ENCODE measurements around the gene ANKDD1A. TPM values are rescaled to one million over a fixed set of nuclear protein-coding genes. Genes with fewer than 3 reads are reported as not detected.

ANKDD1A gene
- total RNA-seq, 2 experiments from 2014 or later, result 10.9 to 12.6 TPM

DNA sequence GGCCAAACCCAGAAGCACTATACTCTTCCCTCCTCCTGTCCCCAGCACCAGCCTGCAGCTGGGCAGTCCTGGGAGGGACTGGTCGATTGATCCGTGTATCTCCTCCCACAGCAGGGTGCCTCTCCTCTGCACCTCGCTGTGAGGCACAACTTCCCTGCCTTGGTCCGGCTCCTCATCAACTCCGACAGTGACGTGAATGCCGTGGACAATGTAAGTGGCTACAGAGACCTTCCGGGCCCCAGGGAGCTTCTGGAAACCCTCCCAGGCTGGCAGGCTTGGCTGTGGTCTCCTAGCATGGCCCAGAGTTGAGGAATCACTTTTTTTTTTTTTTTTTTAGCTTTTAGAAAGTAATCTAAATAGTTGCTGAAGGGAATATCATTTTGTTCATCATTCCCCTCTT is 30.7 kb downstream of the ANKDD1A start:
- Mint-ChIP-seq H3K27me3 (no peaks in the 10 kb centered on the region), H3K9me3 (no peaks in the 10 kb centered on the region), H3K36me3 (peaks cover 5% of the 10 kb centered on the region), H3K4me3 (no peak overlapping the region), H3K4me1 (peaks cover 4% of the 10 kb centered on the region), H3K27ac (no peak overlapping the region)
- DNase-seq (no peak), ATAC-seq (ENCODE audit: low read depth) (no peak)
- POLR2A ChIA-PET, result no interaction called here

DNA sequence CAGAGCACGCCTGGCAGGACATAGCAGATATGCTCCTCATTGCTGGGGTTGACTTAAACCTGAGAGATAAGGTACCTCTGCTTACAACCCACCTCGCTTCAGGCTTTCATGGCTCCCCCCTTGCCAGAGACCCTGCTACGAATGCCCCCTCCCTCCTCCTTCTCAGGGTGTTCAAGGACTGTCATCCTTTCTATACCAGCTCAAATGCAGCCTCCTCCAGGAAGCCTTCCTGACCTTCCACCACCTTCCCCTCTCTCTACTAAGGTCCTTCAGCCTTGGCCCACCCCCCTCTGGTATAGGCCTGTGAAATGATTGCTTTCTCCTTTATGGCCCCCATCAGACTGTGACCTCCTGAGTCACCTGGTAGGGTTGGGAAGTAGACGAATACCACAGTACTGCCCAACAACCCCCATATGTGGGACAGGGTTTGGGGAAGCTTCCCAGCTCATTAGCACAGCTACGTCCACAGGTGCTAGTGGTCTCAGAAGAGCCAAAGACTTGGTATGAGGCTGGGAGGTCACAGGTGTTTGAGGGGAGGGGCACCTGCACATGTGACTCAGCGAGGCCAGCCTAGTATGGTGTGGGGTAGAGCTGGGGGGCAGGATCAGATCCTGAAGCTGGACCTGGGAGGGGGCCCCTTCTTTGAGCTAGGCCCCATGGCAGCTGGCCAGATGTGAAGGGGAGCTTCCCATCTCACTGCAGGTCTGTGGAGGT is 32.0 kb downstream of the ANKDD1A start:
- POLR2A ChIA-PET, result no interaction called here
- ATAC-seq (ENCODE audit: low read depth), result no peak
- Mint-ChIP-seq H3K27me3 (no peaks in the 10 kb centered on the region), H3K4me1 (peaks cover 2% of the 10 kb centered on the region), H3K4me3 (no peak overlapping the region), H3K9me3 (no peaks in the 10 kb centered on the region), H3K36me3 (peaks cover 5% of the 10 kb centered on the region), H3K27ac (no peak overlapping the region)
- DNase-seq, result no peak

DNA sequence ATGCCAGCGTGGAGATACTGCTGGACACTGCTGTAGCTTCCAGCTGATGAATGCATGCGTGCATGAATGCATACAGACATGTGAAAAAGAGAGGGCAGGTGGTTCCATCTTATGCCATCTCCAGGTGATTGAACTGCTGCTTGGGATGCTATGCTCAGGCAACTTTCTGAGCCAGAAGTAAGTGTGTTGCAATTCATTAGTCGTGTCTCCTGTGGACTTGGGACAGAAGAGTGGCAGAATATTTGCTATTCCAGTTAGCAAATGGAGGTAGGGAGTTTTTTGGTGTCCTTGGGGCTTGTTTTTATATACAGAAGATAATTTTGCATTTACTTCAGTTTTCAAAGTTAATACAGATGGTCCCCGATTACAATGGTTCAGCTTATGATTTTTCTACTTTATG is 33.3 kb downstream of the ANKDD1A start:
- no peak for DNase-seq
- POLR2A ChIA-PET, result interaction anchor here (0.8 kb wide), 1 partner anchor 10 kb away, joined by 3 read pairs; no protein-coding TSS in a partner anchor
- Mint-ChIP-seq H3K4me3 (no peak overlapping the region), H3K27ac (no peak overlapping the region), H3K36me3 (peaks cover 5% of the 10 kb centered on the region), H3K9me3 (no peaks in the 10 kb centered on the region), H3K27me3 (no peaks in the 10 kb centered on the region), H3K4me1 (peaks cover 2% of the 10 kb centered on the region)
- no peak for ATAC-seq (ENCODE audit: low read depth)

DNA sequence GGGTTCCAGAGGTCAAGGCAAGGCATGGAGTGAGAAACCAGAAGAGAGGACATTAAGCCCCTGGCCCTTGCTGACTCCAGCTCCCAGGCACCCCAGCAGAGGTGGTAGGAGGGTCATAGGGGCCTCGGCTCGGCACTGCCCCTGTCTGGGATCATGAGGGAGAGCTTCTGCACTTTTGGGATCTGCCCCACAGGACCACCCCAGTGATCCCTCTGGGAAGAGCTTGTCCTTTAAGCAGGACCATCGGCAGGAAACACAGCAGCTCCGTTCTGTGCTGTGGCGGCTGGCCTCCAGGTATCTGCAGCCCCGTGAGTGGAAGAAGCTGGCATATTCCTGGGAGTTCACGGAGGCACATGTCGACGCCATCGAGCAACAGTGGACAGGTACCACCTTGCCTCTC is 35.5 kb downstream of the ANKDD1A start:
- no peak overlapping the region for H3K27ac Mint-ChIP-seq
- peaks cover 1% of the 10 kb centered on the region for H3K36me3 Mint-ChIP-seq
- POLR2A ChIA-PET, result no interaction called here
- H3K4me3 Mint-ChIP-seq, result no peak overlapping the region
- no peak for DNase-seq
- H3K9me3 Mint-ChIP-seq, result no peaks in the 10 kb centered on the region
- H3K4me1 Mint-ChIP-seq, result peaks cover 9% of the 10 kb centered on the region
- no peaks in the 10 kb centered on the region for H3K27me3 Mint-ChIP-seq
- no peak for ATAC-seq (ENCODE audit: low read depth)

DNA sequence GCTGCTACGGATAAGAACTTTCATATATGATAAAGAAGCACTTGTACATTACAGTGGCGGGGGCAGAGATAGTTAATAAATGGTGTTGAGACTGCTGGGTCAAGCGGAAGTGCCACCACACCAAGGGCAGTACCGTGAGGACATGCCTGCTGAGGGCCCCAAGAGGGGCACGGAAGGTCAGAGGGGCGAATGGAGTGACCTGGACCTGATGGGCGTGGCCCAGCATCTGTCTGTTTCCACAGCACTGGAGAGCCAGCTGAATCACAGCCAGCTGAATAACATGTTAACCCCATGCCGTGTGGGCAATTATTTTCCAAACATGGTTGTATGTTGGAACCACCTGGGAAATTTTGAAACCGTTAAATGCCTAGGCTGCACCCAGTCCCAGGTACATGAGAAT is 37.2 kb downstream of the ANKDD1A start:
- ATAC-seq (ENCODE audit: low read depth) (no peak), DNase-seq (no peak)
- Mint-ChIP-seq H3K4me3 (no peak overlapping the region), H3K36me3 (peaks cover 1% of the 10 kb centered on the region), H3K9me3 (no peaks in the 10 kb centered on the region), H3K27ac (no peak overlapping the region), H3K27me3 (no peaks in the 10 kb centered on the region), H3K4me1 (peaks cover 9% of the 10 kb centered on the region)
- POLR2A ChIA-PET, result no interaction called here

DNA sequence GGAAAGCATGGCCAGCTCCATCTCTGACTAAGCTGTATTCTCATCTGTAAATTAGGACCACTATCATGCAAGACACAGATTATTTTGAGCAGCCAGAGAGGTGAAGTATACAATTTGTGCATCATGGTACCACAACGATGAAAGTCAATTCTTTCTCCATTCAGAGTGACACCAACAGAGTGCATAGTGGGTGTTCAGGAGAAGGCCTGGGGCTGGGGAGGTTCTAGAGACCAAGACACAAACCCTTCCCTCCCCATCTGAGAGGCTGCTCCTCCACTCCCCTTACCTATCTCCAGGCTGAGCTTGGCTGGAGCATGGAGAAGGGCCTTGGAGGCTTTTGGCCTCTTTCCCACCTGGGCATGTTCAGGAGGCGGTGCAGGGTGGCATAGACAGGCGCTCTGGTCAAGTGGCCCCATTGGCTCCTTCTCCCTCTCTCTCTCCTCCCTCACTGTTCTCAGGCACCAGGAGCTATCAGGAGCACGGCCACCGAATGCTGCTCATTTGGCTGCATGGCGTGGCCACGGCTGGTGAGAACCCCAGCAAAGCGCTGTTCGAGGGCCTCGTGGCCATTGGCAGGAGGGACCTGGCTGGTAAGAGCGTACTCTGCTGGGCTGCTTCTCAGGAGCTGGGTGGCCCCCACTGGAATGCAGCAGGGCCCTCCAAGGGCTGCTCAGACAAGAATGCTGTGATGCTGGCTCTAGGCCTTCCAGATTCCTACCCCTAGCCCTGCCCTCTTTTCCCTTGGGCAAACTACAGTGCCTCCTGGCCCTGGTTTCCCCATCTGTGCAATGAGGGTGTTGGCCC is 37.9 kb downstream of the ANKDD1A start:
- H3K4me1 Mint-ChIP-seq, result peaks cover 9% of the 10 kb centered on the region
- H3K9me3 Mint-ChIP-seq, result no peaks in the 10 kb centered on the region
- no peak overlapping the region for H3K4me3 Mint-ChIP-seq
- peaks cover 5% of the 10 kb centered on the region for H3K36me3 Mint-ChIP-seq
- no peak overlapping the region for H3K27ac Mint-ChIP-seq
- POLR2A ChIA-PET, result no interaction called here
- DNase-seq (no peak), ATAC-seq (ENCODE audit: low read depth) (no peak)
- no peaks in the 10 kb centered on the region for H3K27me3 Mint-ChIP-seq

DNA sequence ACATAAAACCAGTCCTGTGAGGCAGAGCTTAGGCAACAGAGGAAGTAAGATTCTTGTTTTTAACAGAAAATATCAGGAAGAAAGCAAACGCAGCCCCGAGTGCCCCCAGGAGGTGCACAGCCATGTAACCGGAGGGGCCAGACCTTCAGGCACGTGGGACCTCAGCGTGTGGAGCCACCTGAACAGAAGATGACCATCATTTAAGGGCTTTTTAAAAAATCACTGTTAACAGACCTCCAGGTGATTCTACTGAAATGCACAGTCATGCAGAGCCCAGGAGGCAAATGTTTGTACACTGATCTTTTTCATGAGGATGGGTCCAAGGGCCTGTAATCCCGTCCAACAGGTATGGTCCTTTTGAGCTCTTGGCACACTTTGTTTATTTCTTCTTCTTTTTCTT is 39.2 kb downstream of the ANKDD1A start:
- Mint-ChIP-seq H3K36me3 (peaks cover 15% of the 10 kb centered on the region), H3K27me3 (no peaks in the 10 kb centered on the region), H3K4me1 (peaks cover 7% of the 10 kb centered on the region), H3K4me3 (no peak overlapping the region), H3K27ac (peak overlapping the region; percentile 40), H3K9me3 (no peaks in the 10 kb centered on the region)
- DNase-seq (no peak), ATAC-seq (ENCODE audit: low read depth) (peak; percentile 33)
- POLR2A ChIA-PET, result no interaction called here

DNA sequence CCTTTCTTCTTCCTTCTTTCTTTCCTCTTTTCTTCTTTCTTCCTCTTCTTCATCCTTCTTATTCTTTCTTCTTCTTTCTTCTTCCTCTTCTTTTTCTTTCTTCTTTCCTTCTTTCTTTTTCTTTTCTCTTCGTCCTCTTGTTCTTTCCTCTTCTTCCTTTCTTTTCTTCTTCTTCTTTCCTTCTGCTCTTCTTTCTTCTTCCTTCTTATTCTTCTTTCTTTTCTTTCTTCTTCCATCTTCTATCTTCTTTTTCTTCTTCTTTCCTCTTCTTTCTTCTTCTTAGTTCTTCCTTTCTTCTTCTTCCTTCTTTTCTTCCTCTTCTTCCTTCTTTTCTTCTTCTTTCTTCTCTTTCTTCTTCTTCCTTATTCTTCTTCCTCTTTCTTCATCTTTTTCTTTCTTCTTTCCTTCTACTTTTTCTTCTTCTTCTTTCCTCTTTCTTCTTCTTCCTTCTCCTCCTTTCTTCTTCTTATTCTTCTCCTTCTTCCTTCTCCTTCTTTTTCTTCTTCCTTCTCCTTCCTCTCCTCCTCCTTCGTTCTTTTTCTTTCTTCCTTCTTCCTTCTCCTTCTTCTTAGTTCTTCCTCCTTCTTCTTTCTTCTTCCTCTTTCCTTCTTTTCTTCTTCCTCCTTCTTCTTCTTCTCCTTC is 40.2 kb downstream of the ANKDD1A start:
- ATAC-seq (ENCODE audit: low read depth), result no peak
- peak overlapping the region; percentile 39 for H3K27ac Mint-ChIP-seq
- no peaks in the 10 kb centered on the region for H3K9me3 Mint-ChIP-seq
- no peak overlapping the region for H3K4me3 Mint-ChIP-seq
- POLR2A ChIA-PET, result no interaction called here
- peaks cover 7% of the 10 kb centered on the region for H3K4me1 Mint-ChIP-seq
- peaks cover 15% of the 10 kb centered on the region for H3K36me3 Mint-ChIP-seq
- no peaks in the 10 kb centered on the region for H3K27me3 Mint-ChIP-seq
- DNase-seq, result no peak

DNA sequence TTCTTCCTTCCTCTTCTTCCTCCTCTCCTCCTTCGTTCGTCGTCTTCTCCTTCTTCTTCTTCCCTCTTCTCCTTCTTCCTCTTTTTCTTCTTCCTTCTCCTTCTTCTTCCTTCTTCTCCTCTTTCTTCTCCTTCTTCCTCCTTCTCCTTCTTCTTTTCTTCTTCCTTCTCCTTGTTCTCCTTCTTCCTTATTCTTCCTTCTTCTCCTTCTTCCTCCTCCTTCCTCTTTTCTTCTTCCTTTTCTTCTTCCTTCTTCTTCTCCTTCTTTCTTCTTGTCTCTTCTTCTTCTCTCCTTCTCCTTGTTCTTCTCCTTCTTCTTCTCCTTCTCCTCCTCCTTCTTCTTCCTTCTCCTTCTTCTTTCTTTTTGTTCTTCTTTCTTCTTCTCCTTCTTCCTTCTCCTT is 42.7 kb downstream of the ANKDD1A start:
- Mint-ChIP-seq H3K4me3 (no peak overlapping the region), H3K27me3 (no peaks in the 10 kb centered on the region), H3K36me3 (peaks cover 20% of the 10 kb centered on the region), H3K4me1 (peaks cover 7% of the 10 kb centered on the region), H3K27ac (no peak overlapping the region), H3K9me3 (no peaks in the 10 kb centered on the region)
- DNase-seq (no peak), ATAC-seq (ENCODE audit: low read depth) (no peak)
- POLR2A ChIA-PET, result no interaction called here

DNA sequence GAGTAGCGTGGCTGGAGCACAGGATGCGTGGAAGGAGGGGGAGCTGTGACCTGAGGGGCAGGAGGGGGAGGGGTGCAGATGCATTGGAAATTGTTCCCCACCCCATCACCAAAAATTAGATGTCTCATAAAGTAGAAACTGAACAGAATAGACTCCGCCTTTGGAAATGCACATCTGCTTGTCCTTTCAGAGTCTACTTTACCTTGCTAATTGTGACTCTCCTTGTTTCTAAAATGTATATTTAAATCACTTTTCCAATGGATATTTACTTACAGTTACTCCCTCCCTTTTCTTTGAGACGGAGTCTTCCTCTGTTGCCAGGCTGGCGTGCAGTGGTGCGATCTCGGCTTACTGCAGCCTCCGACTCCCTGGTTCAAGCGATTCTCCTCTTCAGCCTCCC is 47.4 kb downstream of the ANKDD1A start:
- ATAC-seq (ENCODE audit: low read depth) (no peak), DNase-seq (no peak)
- H3K9me3 Mint-ChIP-seq, result no peaks in the 10 kb centered on the region
- H3K27me3 Mint-ChIP-seq, result no peaks in the 10 kb centered on the region
- no peak overlapping the region for H3K27ac Mint-ChIP-seq
- H3K4me3 Mint-ChIP-seq, result no peak overlapping the region
- peaks cover 45% of the 10 kb centered on the region for H3K36me3 Mint-ChIP-seq
- no peaks in the 10 kb centered on the region for H3K4me1 Mint-ChIP-seq
- POLR2A ChIA-PET, result no interaction called here

DNA sequence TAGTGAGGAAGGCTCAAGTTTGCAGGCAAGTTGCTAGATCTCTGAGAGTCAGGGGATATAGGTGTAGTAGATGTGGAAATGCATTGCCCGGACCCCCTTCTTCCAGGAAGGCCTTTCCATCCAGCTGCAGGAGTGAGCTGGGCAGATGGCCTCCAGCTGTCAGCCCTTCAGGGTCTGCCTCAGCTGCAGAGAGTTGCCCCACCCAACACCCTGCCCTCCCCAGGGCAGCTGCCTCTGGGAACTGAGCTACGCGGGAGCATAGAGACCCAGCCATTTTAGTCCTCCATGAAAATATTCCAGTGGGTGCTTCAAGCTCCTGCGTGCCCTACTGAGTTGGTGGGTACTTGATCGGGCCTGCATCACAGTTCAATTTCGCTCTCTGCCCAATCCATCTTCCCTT is 48.5 kb downstream of the ANKDD1A start:
- no peaks in the 10 kb centered on the region for H3K27me3 Mint-ChIP-seq
- no peak for ATAC-seq (ENCODE audit: low read depth)
- H3K4me1 Mint-ChIP-seq, result no peaks in the 10 kb centered on the region
- no peak overlapping the region for H3K4me3 Mint-ChIP-seq
- H3K27ac Mint-ChIP-seq, result peak overlapping the region; percentile 6
- POLR2A ChIA-PET, result no interaction called here
- no peak for DNase-seq
- H3K9me3 Mint-ChIP-seq, result no peaks in the 10 kb centered on the region
- peaks cover 46% of the 10 kb centered on the region for H3K36me3 Mint-ChIP-seq

DNA sequence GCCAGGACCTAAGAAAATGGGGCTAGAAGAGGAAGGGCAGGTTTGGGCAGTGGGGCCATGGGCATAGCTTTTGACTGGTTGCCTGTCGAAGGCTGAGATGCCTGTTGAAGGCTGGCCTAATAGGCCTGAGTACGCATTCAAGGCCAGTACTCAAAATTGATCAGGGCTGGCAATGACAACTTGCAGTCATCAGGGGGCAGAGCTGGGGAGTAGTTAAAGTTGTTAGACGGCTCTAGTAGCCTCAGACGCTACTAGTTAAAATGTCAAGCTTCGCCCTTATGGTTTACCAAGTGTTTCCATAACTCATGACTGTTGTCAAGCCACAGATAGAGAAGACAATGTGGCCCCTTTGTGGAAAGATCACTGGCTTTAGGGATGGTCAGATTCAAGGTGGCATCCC is 49.3 kb downstream of the ANKDD1A start:
- POLR2A ChIA-PET, result no interaction called here
- Mint-ChIP-seq H3K27me3 (no peaks in the 10 kb centered on the region), H3K4me1 (no peaks in the 10 kb centered on the region), H3K36me3 (peaks cover 42% of the 10 kb centered on the region), H3K4me3 (no peak overlapping the region), H3K9me3 (no peaks in the 10 kb centered on the region), H3K27ac (no peak overlapping the region)
- DNase-seq (no peak), ATAC-seq (ENCODE audit: low read depth) (no peak)

DNA sequence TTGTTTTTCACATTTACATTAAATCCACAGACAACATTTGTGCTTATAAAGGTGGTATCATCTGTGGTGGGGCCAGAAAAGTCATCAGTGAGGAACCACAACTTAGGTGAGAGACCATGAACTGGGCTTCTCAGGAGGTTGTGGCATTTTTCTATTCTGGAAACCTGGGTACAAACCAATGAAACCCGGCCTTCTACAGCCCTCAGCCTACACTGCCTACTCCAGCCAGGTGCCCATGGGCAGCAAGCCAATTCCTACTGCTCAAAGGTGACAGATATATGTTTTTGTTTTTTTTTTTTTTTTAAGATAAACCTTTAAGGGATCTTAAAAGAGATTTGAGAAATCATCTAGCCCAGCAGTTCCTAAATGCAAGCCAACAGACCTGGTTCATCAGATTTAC is 57.7 kb downstream of the ANKDD1A start:
- no peak overlapping the region for H3K27ac Mint-ChIP-seq
- peaks cover 24% of the 10 kb centered on the region for H3K36me3 Mint-ChIP-seq
- no peaks in the 10 kb centered on the region for H3K9me3 Mint-ChIP-seq
- ATAC-seq (ENCODE audit: low read depth) (no peak), DNase-seq (no peak)
- H3K4me3 Mint-ChIP-seq, result no peak overlapping the region
- no peaks in the 10 kb centered on the region for H3K27me3 Mint-ChIP-seq
- POLR2A ChIA-PET, result no interaction called here
- no peaks in the 10 kb centered on the region for H3K4me1 Mint-ChIP-seq

DNA sequence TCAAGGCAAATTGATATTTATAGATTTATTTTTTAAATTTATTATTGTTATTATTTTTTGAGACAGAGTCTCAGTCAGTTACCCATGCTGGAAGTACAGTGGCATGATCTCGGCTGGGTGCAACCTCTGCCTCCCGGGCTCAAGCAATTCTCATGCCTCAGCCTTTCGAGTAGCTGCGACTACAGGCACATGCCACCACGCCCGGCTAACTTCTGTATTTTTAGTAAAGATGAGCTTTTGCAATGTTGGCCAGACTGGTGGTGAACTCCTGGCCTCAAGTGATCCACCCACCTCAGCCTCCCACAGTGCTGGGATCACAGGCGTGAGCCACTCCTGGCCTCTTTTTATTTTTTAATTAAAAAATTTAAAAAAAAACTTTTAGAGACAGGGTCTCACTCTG is 59.0 kb downstream of the ANKDD1A start:
- no peak for DNase-seq
- Mint-ChIP-seq H3K4me1 (peaks cover 2% of the 10 kb centered on the region), H3K4me3 (no peak overlapping the region), H3K9me3 (no peaks in the 10 kb centered on the region), H3K36me3 (peaks cover 16% of the 10 kb centered on the region), H3K27me3 (no peaks in the 10 kb centered on the region), H3K27ac (no peak overlapping the region)
- POLR2A ChIA-PET, result no interaction called here
- ATAC-seq (ENCODE audit: low read depth), result no peak
